H1 (cell line): Measurements from ENCODE around the gene ITPR1. TPM values are rescaled to one million over a fixed set of nuclear protein-coding genes. Genes with fewer than 3 reads are reported as not detected.

Experiments used
- CTCF ChIA-PET: fragments of 300-600 bp; sonication (Branson Sonifier 250); formaldehyde crosslinking; loops from one replicate; lab custom pipeline; 2021; ENCODE audit not compliant: partially characterized antibody; lab: Charles Lee
- POLR2A ChIA-PET: fragments of 300-600 bp; sonication (Branson Sonifier 250); formaldehyde crosslinking; loops from one replicate; lab custom pipeline; 2021; ENCODE audit warnings: inconsistent platforms; ENCODE audit not compliant: partially characterized antibody; lab: Charles Lee
- DNase-seq, 2 experiments: peaks; one replicate each; pipeline versions ENCODE4 v3.0.0 to v3.0.0-alpha.2; 2010 to 2022; ENCODE audit warnings: low spot score in 2 of 2, low read depth in 1 of 2, mixed read lengths in 1 of 2
- FAIRE-seq: peaks from 2 replicates; lab custom pipeline; 2011; peaks lifted over from hg19 to GRCh38; lab: Jason Lieb, UNC
- H2AFZ ChIP-seq: 2 replicates; pipeline ENCODE4 v1.8.1; 2012; ENCODE audit warnings: low read length, inconsistent platforms
- H2AK5ac ChIP-seq: 2 replicates; pipeline ENCODE4 v1.6.1; 2013; ENCODE audit warnings: low read depth, low read length
- H2BK120ac ChIP-seq: replicated peaks from 2 replicates; pipeline ENCODE3; 2013; ENCODE audit warnings: low read depth, low read length, inconsistent platforms
- H2BK12ac ChIP-seq: 2 replicates; pipeline ENCODE4 v1.6.1; 2013; ENCODE audit warnings: low read depth, low read length
- H2BK15ac ChIP-seq: 2 replicates; pipeline ENCODE4 v1.6.1; 2013; ENCODE audit warnings: low read length
- H2BK20ac ChIP-seq: 2 replicates; pipeline ENCODE4 v1.6.1; 2013; ENCODE audit warnings: low read length
- H2BK5ac ChIP-seq: 2 replicates; pipeline ENCODE4 v1.6.1; 2013; ENCODE audit warnings: low read depth, low read length
- H3K14ac ChIP-seq: 2 replicates; pipeline ENCODE4 v1.6.1; 2013; ENCODE audit warnings: inconsistent platforms; ENCODE audit not compliant: insufficient read length
- H3K18ac ChIP-seq: 2 replicates; pipeline ENCODE4 v1.6.1; 2013; ENCODE audit warnings: low read length; ENCODE audit errors: extremely low read depth
- H3K23ac ChIP-seq: 2 replicates; pipeline ENCODE4 v1.6.1; 2013; ENCODE audit warnings: inconsistent platforms; ENCODE audit not compliant: insufficient read length
- H3K23me2 ChIP-seq: 2 replicates; pipeline ENCODE4 v1.6.1; 2013; ENCODE audit warnings: low read depth, low read length
- H3K27ac ChIP-seq: 2 replicates; pipeline ENCODE4 v1.6.1; 2011; ENCODE audit warnings: low read depth, low read length, inconsistent platforms
- H3K27me3 ChIP-seq, 4 experiments: replicated peaks in 1 of 4; 1 replicate in 1 of 4; 2 replicates in 3 of 4; pipeline versions ENCODE4 v1.6.1 to v1.8.1; 2011 to 2013; ENCODE audit warnings: low read length in 3 of 4, mild to moderate bottlenecking in 3 of 4, inconsistent platforms in 2 of 4, mixed read lengths in 2 of 4, moderate library complexity in 1 of 4; ENCODE audit not compliant: control insufficient read depth in 3 of 4, insufficient read depth in 3 of 4; ENCODE audit errors: extremely low read depth in 1 of 4
- H3K36me3 ChIP-seq, 4 experiments: 2 replicates each; pipeline versions ENCODE4 v1.6.1 to v1.8.1; 2011 to 2013; ENCODE audit warnings: mild to moderate bottlenecking in 4 of 4, low read length in 3 of 4, moderate library complexity in 2 of 4, control low read depth in 1 of 4, inconsistent platforms in 1 of 4; ENCODE audit not compliant: insufficient read depth in 4 of 4, control insufficient read depth in 2 of 4
- H3K4ac ChIP-seq: replicated peaks from 2 replicates; pipeline ENCODE3; 2013; ENCODE audit warnings: low read length, low read depth, mixed read lengths, inconsistent platforms; ENCODE audit not compliant: insufficient read length
- H3K4me1 ChIP-seq, 4 experiments: replicated peaks in 1 of 4; 1 replicate in 1 of 4; 2 replicates in 3 of 4; pipeline versions ENCODE4 v1.6.1 to v1.8.1; 2011 to 2013; ENCODE audit warnings: low read length in 3 of 4, inconsistent platforms in 2 of 4, mixed read lengths in 1 of 4; ENCODE audit not compliant: insufficient read depth in 4 of 4, control insufficient read depth in 3 of 4
- H3K4me2 ChIP-seq, 2 experiments: 2 replicates each; pipeline versions ENCODE4 v1.6.1 to v1.8.1; 2011 to 2013; ENCODE audit warnings: low read depth in 2 of 2, low read length in 2 of 2, control low read depth in 1 of 2, inconsistent platforms in 1 of 2, mild to moderate bottlenecking in 1 of 2; ENCODE audit not compliant: insufficient read depth in 1 of 2
- H3K4me3 ChIP-seq, 4 experiments: fragments of 200-600, 300-600 bp in 1 of 4; sonication (generic), shearing (Covaris generic), sonication (Bioruptor Twin) in 1 of 4; 2 replicates each; pipeline versions ENCODE4 v1.5.1 to v1.8.1; 2011 to 2016; ENCODE audit warnings: low read length in 4 of 4, low read depth in 3 of 4, control low read depth in 2 of 4, inconsistent platforms in 2 of 4, mild to moderate bottlenecking in 2 of 4, mixed read lengths in 1 of 4, moderate library complexity in 1 of 4; ENCODE audit not compliant: insufficient read depth in 2 of 4; ENCODE audit errors: extremely low read depth in 1 of 4
- H3K56ac ChIP-seq: replicated peaks from 2 replicates; pipeline ENCODE3; 2013; ENCODE audit warnings: low read depth, mild to moderate bottlenecking, mixed read lengths, low read length, inconsistent platforms; ENCODE audit not compliant: insufficient read length
- H3K79me1 ChIP-seq: 2 replicates; pipeline ENCODE4 v1.6.1; 2013; ENCODE audit warnings: low read depth, low read length, control low read depth
- H3K79me2 ChIP-seq, 2 experiments: 2 replicates each; pipeline versions ENCODE4 v1.6.1 to v1.8.1; 2012 to 2013; ENCODE audit warnings: low read length in 2 of 2, mild to moderate bottlenecking in 2 of 2, inconsistent platforms in 1 of 2; ENCODE audit not compliant: insufficient read depth in 2 of 2, control insufficient read depth in 1 of 2
- H3K9ac ChIP-seq, 4 experiments: replicated peaks in 1 of 4; 1 replicate in 1 of 4; 2 replicates in 3 of 4; pipeline versions ENCODE4 v1.6.1 to v1.8.1; 2011 to 2013; ENCODE audit warnings: low read depth in 3 of 4, low read length in 3 of 4, control low read depth in 2 of 4, mild to moderate bottlenecking in 2 of 4, moderate library complexity in 2 of 4, inconsistent platforms in 1 of 4; ENCODE audit errors: extremely low read depth in 1 of 4
- H3K9me3 ChIP-seq, 2 experiments: 2 replicates each; pipeline versions ENCODE4 v1.6.1 to v1.8.1; 2012 to 2013; ENCODE audit warnings: mild to moderate bottlenecking in 2 of 2, moderate library complexity in 2 of 2, control low read depth in 1 of 2, inconsistent platforms in 1 of 2, low read depth in 1 of 2, low read length in 1 of 2, mixed read lengths in 1 of 2; ENCODE audit not compliant: insufficient read depth in 2 of 2
- H4K20me1 ChIP-seq, 2 experiments: replicated peaks in 1 of 2; 2 replicates each; pipeline versions ENCODE3 to v1.8.1; 2011 to 2013; ENCODE audit warnings: inconsistent platforms in 2 of 2, low read length in 2 of 2, mild to moderate bottlenecking in 1 of 2; ENCODE audit not compliant: insufficient read depth in 2 of 2, control insufficient read depth in 1 of 2
- H4K5ac ChIP-seq: 2 replicates; pipeline ENCODE4 v1.6.1; 2013; ENCODE audit warnings: low read length, low read depth, mixed read lengths, inconsistent platforms; ENCODE audit not compliant: insufficient read length
- H4K8ac ChIP-seq: 2 replicates; pipeline ENCODE4 v1.8.0; 2013; ENCODE audit warnings: mild to moderate bottlenecking, moderate library complexity, low read length, inconsistent platforms; ENCODE audit not compliant: insufficient read depth; ENCODE audit errors: extremely low read depth
- H4K91ac ChIP-seq: replicated peaks from 2 replicates; pipeline ENCODE3; 2013; ENCODE audit warnings: low read length, mixed read lengths, inconsistent platforms; ENCODE audit not compliant: insufficient read length
- EZH2 ChIP-seq: fragments of 200-600 bp; sonication (generic); IDR thresholded peaks from 2 replicates; pipeline ENCODE4 v1.7.1; 2012; ENCODE audit warnings: low read depth, mild to moderate bottlenecking, moderate library complexity, low read length, inconsistent platforms; ENCODE audit not compliant: severe bottlenecking
- GABPA ChIP-seq: IDR thresholded peaks from 2 replicates; pipeline ENCODE4 v1.6.1; 2011; ENCODE audit warnings: mild to moderate bottlenecking, low read length, moderate library complexity, borderline replicate concordance; ENCODE audit not compliant: insufficient read depth
- JUND ChIP-seq: IDR thresholded peaks from 2 replicates; pipeline ENCODE4 v1.6.1; 2011; ENCODE audit warnings: mild to moderate bottlenecking, improper control_type of control experiment, low read length
- WGBS, 2 experiments: shearing (Covaris generic) in 1 of 2; methylation state at CpG; one replicate each; pipeline versions ENCODE4 v1.1.6 to v1.1.7; 2013 to 2015; ENCODE audit warnings: low lambda C conversion rate in 2 of 2, mixed read lengths in 2 of 2, inconsistent platforms in 1 of 2, low coverage in 1 of 2, missing lambda C conversion rate in 1 of 2; ENCODE audit not compliant: insufficient replicate concordance in 2 of 2, insufficient coverage in 1 of 2, insufficient read length in 1 of 2; ENCODE audit errors: extremely low coverage in 1 of 2, missing lambda C conversion rate in 1 of 2; 5-methylcytosine and 5-hydroxymethylcytosine counted together
- polyA plus RNA-seq, 7 experiments: library from polyadenylated mRNA; depleted of rRNA in 3 of 7; stranded (reverse) in 5 of 7; unstranded in 2 of 7; fragments of >200 nt in 5 of 7; fragments of 200-250 nt in 2 of 7; gene quantifications; 1 replicate in 5 of 7; 2 replicates in 1 of 7; 4 replicates in 1 of 7; pipeline versions ENCODE4 v1.2.1 to v1.2.3, GENCODE V29; 2011 to 2013; ENCODE audit warnings: missing spikeins in 2 of 7, mixed read lengths in 2 of 7
- total RNA-seq: library from RNA; stranded (reverse); fragmentation: NEBNext Ultra II Directional; extraction: Animal tissue kit (Norgen Biotek cat#: 25700); gene quantifications from 2 replicates; pipeline ENCODE4 v1.2.1, GENCODE V29; 2021

The ITPR1 gene
- total and polyA plus RNA-seq, 2 of the 8 experiments (the other 6 are each of a cell fraction or from before 2014, with no cell fraction given), result 2.5 to 16.3 TPM

GRCh38 chr3:4672725-4673275 is 179.7 kb downstream of the ITPR1 start:
- no peak overlapping the region for H3K4me3 ChIP-seq
- CTCF ChIA-PET, result interaction anchor here (0.6 to 6.1 kb wide), 7 partner anchors 12 to 369 kb away, joined by 3 to 44 read pairs (median 4); no protein-coding TSS in a partner anchor
- POLR2A ChIA-PET, result interaction anchor here (0.8 kb wide), 1 partner anchor 354 kb away, joined by 3 read pairs; no protein-coding TSS in a partner anchor
- TF ChIP-seq EZH2 (no peak), JUND (no peak), GABPA (no peak)

More at GRCh38 chr3:4672725-4673275, 179.7 kb downstream of the ITPR1 start:
- Histone ChIP-seq H4K20me1 (peaks cover 0 to 2% of the 10 kb centered on the region in 2 experiments), H2BK15ac (no peak overlapping the region), H3K27me3 (no peaks in the 10 kb centered on the region), H3K23me2 (no peaks in the 10 kb centered on the region), H3K79me1 (no peaks in the 10 kb centered on the region), H3K56ac (no peak overlapping the region), H2BK20ac (no peak overlapping the region), H2BK5ac (no peak overlapping the region), H2BK12ac (no peak overlapping the region), H2AK5ac (no peak overlapping the region), H4K91ac (no peak overlapping the region), H3K14ac (no peak overlapping the region), H3K9ac (no peak overlapping the region), H3K36me3 (no peaks in the 10 kb centered on the region), H3K4ac (no peak overlapping the region), H3K9me3 (no peaks in the 10 kb centered on the region), H3K79me2 (no peaks in the 10 kb centered on the region), H4K8ac (no peak overlapping the region), H3K4me2 (no peak overlapping the region), H2AFZ (no peak overlapping the region), H3K23ac (no peak overlapping the region), H2BK120ac (no peak overlapping the region), H4K5ac (no peak overlapping the region), H3K27ac (no peak overlapping the region; the same call in 1 of the 2 replicates), H3K18ac (no peak overlapping the region), H3K4me1 (no peaks in the 10 kb centered on the region)
- DNase-seq (no peak), FAIRE-seq (no peak)
- 88% methylated on average over 11 of the region's 11 CpGs; no CpG with 5 or more reads in 1 of the 2 experiments for WGBS, 2 experiments
